Tibial nerve (tissue), 4 donors: ENCODE measurements around the gene ZNF354C.

Source experiments
- EP300 ChIP-seq, 2 donors: sonication (generic); formaldehyde crosslinking; IDR thresholded peaks; one replicate each; pipeline ENCODE4 v1.6.1; 2017; ENCODE audit warnings: antibody characterized with exemption in 2 of 2, mild to moderate bottlenecking in 1 of 2
- POLR2A ChIP-seq, 2 donors: fragments of 450-650 bp; IDR thresholded peaks; one replicate each; pipeline ENCODE4 v1.6.1; 2017; ENCODE audit warnings: antibody characterized with exemption in 2 of 2, mild to moderate bottlenecking in 2 of 2, moderate library complexity in 2 of 2
- TF ChIP-seq, protein P1 (sequence below), 5 experiments: fragments of 200-600 bp in 3 of 5; fragments of 450-650 bp in 2 of 5; sonication (generic) in 3 of 5; IDR thresholded peaks; one replicate each; pipeline ENCODE4 v1.5.1; 2016 to 2019; ENCODE audit warnings: antibody characterized with exemption in 5 of 5, mild to moderate bottlenecking in 3 of 5, moderate library complexity in 2 of 5

DNA sequence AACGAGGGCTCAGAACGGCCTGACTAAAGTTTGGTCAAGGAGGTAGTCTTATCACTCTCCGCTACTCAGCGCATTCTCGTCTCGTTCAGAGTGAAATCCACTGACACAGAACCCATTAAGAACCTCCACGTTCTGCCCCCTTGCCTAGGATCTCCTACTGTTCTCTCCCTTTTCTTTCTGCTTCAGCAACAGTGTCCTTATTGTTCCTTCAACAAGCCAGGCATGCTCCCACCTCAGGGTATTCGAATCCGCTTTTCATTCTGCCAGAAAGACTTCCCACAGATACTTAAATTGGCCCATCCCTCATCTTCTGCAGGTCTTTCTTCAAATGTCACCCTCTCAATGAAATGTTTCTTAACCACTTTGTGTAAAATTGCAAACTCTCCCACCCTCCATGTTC is 4.3 kb upstream of the ZNF354C start:
- TF ChIP-seq, protein P1, sequence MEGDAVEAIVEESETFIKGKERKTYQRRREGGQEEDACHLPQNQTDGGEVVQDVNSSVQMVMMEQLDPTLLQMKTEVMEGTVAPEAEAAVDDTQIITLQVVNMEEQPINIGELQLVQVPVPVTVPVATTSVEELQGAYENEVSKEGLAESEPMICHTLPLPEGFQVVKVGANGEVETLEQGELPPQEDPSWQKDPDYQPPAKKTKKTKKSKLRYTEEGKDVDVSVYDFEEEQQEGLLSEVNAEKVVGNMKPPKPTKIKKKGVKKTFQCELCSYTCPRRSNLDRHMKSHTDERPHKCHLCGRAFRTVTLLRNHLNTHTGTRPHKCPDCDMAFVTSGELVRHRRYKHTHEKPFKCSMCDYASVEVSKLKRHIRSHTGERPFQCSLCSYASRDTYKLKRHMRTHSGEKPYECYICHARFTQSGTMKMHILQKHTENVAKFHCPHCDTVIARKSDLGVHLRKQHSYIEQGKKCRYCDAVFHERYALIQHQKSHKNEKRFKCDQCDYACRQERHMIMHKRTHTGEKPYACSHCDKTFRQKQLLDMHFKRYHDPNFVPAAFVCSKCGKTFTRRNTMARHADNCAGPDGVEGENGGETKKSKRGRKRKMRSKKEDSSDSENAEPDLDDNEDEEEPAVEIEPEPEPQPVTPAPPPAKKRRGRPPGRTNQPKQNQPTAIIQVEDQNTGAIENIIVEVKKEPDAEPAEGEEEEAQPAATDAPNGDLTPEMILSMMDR (IDR thresholded peaks at IDR 0.05), result no peak
- no peak for TF ChIP-seq POLR2A (IDR thresholded peaks at IDR 0.05)
- no peak for TF ChIP-seq EP300 (IDR thresholded peaks at IDR 0.05)
